T1000 (cell line): ENCODE data around the gene ARHGEF9.

Experiments
- DNase-seq: peaks from one replicate; lab custom pipeline; 2025; ENCODE audit warnings: mixed read lengths; lab: John Stamatoyannopoulos, UW

ARHGEF9 gene

GRCh38 chrX:63746278-63746677 is 38.7 kb downstream of the ARHGEF9 start:
- DNase-seq = no peak

- DNase-seq = no peak
Measured at GRCh38 chrX:63744850-63745394, 40.1 kb downstream of the ARHGEF9 start.

GRCh38 chrX:63743596-63743995 is 41.4 kb downstream of the ARHGEF9 start:
- DNase-seq = no peak

- no peak for DNase-seq
Measured at GRCh38 chrX:63740382-63740781, 44.6 kb downstream of the ARHGEF9 start.

- no peak for DNase-seq
Measured at GRCh38 chrX:63739885-63740284, 45.1 kb downstream of the ARHGEF9 start.

- no peak for DNase-seq
Measured at GRCh38 chrX:63738696-63739095, 46.3 kb downstream of the ARHGEF9 start.

GRCh38 chrX:63737131-63737921 is 47.7 kb downstream of the ARHGEF9 start:
- no peak for DNase-seq

GRCh38 chrX:63735882-63736281 is 49.1 kb downstream of the ARHGEF9 start:
- no peak for DNase-seq

- DNase-seq = no peak
Measured at GRCh38 chrX:63720293-63720692, 64.7 kb downstream of the ARHGEF9 start.

- no peak for DNase-seq
Measured at GRCh38 chrX:63719633-63720032, 65.4 kb downstream of the ARHGEF9 start.

- DNase-seq = no peak
Measured at GRCh38 chrX:63718010-63718694, 66.9 kb downstream of the ARHGEF9 start.

GRCh38 chrX:63713526-63713925 is 71.5 kb downstream of the ARHGEF9 start:
- no peak for DNase-seq

GRCh38 chrX:63708801-63709200 is 76.2 kb downstream of the ARHGEF9 start:
- no peak for DNase-seq

GRCh38 chrX:63702556-63702955 is 82.5 kb downstream of the ARHGEF9 start:
- DNase-seq = no peak

GRCh38 chrX:63686878-63687714 is 97.9 kb downstream of the ARHGEF9 start:
- DNase-seq = peak; percentile 22

- no peak for DNase-seq
Measured at GRCh38 chrX:63680423-63680822, 104.6 kb downstream of the ARHGEF9 start.

- DNase-seq = no peak
Measured at GRCh38 chrX:63679432-63679831, 105.6 kb downstream of the ARHGEF9 start.

- DNase-seq = no peak
Measured at GRCh38 chrX:63675716-63676115, 109.3 kb downstream of the ARHGEF9 start.

GRCh38 chrX:63673896-63674295 is 111.1 kb downstream of the ARHGEF9 start:
- no peak for DNase-seq

- DNase-seq = no peak
Measured at GRCh38 chrX:63664741-63665140, 120.3 kb downstream of the ARHGEF9 start.

GRCh38 chrX:63664083-63664482 is 120.9 kb downstream of the ARHGEF9 start:
- DNase-seq = no peak

GRCh38 chrX:63661676-63662075 is 123.3 kb downstream of the ARHGEF9 start:
- no peak for DNase-seq
